Measurements from ENCODE around the gene PICALM.

DNA sequence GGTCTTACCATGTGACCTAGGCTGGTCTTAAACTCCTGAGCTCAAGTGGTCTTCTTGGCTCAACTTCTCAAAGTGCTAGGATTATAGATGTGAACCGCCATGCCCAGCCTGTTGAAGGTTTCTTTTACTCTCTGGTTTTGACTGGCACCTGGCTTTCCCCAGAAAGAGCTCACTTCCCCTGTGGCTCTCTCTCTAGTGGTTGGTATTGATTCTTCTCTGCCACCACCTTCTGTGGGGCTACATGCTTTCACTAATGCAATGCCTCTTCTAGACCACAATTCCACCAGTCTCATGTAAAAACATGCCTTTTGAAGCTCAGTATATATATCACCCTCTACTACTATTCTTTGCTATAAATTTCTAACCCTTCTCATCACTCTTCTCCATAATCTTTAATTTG is 146.5 kb downstream of the PICALM start:
- TF ChIP-seq GABPA (IDR thresholded peaks at IDR 0.05 in 1 of 2, conservative IDR thresholded peaks at IDR 0.05 in 1 of 2) (no peak), YY1 (IDR thresholded peaks at IDR 0.05) (no peak), ZBTB33 (IDR thresholded peaks at IDR 0.05) (no peak), EGR1 (IDR thresholded peaks at IDR 0.05; ENCODE audit: low read depth in 2 of 2) (no peak), FOXA1 (IDR thresholded peaks at IDR 0.05) (no peak), SP1 (IDR thresholded peaks at IDR 0.05) (no peak), NR2F2 (IDR thresholded peaks at IDR 0.05) (no peak), RAD21 (IDR thresholded peaks at IDR 0.05) (no peak)
- TF ChIP-seq, protein P1, sequence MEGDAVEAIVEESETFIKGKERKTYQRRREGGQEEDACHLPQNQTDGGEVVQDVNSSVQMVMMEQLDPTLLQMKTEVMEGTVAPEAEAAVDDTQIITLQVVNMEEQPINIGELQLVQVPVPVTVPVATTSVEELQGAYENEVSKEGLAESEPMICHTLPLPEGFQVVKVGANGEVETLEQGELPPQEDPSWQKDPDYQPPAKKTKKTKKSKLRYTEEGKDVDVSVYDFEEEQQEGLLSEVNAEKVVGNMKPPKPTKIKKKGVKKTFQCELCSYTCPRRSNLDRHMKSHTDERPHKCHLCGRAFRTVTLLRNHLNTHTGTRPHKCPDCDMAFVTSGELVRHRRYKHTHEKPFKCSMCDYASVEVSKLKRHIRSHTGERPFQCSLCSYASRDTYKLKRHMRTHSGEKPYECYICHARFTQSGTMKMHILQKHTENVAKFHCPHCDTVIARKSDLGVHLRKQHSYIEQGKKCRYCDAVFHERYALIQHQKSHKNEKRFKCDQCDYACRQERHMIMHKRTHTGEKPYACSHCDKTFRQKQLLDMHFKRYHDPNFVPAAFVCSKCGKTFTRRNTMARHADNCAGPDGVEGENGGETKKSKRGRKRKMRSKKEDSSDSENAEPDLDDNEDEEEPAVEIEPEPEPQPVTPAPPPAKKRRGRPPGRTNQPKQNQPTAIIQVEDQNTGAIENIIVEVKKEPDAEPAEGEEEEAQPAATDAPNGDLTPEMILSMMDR (IDR thresholded peaks at IDR 0.05; ENCODE audit: low read depth, low read length, missing input control) = no peak
- TF ChIP-seq, protein P2, sequence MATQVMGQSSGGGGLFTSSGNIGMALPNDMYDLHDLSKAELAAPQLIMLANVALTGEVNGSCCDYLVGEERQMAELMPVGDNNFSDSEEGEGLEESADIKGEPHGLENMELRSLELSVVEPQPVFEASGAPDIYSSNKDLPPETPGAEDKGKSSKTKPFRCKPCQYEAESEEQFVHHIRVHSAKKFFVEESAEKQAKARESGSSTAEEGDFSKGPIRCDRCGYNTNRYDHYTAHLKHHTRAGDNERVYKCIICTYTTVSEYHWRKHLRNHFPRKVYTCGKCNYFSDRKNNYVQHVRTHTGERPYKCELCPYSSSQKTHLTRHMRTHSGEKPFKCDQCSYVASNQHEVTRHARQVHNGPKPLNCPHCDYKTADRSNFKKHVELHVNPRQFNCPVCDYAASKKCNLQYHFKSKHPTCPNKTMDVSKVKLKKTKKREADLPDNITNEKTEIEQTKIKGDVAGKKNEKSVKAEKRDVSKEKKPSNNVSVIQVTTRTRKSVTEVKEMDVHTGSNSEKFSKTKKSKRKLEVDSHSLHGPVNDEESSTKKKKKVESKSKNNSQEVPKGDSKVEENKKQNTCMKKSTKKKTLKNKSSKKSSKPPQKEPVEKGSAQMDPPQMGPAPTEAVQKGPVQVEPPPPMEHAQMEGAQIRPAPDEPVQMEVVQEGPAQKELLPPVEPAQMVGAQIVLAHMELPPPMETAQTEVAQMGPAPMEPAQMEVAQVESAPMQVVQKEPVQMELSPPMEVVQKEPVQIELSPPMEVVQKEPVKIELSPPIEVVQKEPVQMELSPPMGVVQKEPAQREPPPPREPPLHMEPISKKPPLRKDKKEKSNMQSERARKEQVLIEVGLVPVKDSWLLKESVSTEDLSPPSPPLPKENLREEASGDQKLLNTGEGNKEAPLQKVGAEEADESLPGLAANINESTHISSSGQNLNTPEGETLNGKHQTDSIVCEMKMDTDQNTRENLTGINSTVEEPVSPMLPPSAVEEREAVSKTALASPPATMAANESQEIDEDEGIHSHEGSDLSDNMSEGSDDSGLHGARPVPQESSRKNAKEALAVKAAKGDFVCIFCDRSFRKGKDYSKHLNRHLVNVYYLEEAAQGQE (IDR thresholded peaks at IDR 0.05) = no peak
- TF ChIP-seq, protein P3, sequence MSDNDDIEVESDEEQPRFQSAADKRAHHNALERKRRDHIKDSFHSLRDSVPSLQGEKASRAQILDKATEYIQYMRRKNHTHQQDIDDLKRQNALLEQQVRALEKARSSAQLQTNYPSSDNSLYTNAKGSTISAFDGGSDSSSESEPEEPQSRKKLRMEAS (IDR thresholded peaks at IDR 0.05) = no peak

All from liver (tissue), 3 donors.